SK-N-SH (cell line): Measurements from ENCODE around the gene CYBA.

Experiments used
- CHD2 ChIP-seq: fragments of 150-350 bp; IDR thresholded peaks from 2 replicates; pipeline ENCODE4 v1.6.1; 2018; ENCODE audit warnings: low read length; ENCODE audit not compliant: partially characterized antibody
- CTCF ChIP-seq: fragments of 200-600 bp; sonication (generic); IDR thresholded peaks from 2 replicates; pipeline ENCODE4 v1.6.1; 2017; ENCODE audit warnings: antibody characterized with exemption, mild to moderate bottlenecking, moderate library complexity
- EZH2phosphoT487 ChIP-seq: fragments of 200-600 bp; sonication (generic); IDR thresholded peaks from 2 replicates; pipeline ENCODE4 v1.6.1; 2017; ENCODE audit warnings: low read depth, mixed run types, mild to moderate bottlenecking, antibody characterized with exemption, moderate library complexity, borderline replicate concordance
- FOSL2 ChIP-seq: IDR thresholded peaks from 2 replicates; pipeline ENCODE4 v1.4.0; 2012; ENCODE audit warnings: low read depth, mild to moderate bottlenecking, moderate library complexity, borderline replicate concordance
- FOXM1 ChIP-seq: IDR thresholded peaks from 2 replicates; pipeline ENCODE4 v1.4.0; 2012; ENCODE audit warnings: low read depth, mild to moderate bottlenecking
- JUND ChIP-seq: IDR thresholded peaks from 2 replicates; pipeline ENCODE4 v1.4.0; 2012
- POLR2AphosphoS5 ChIP-seq: IDR thresholded peaks from 2 replicates; pipeline ENCODE4 v1.6.1; 2012; ENCODE audit warnings: low read depth, low read length
- REST ChIP-seq: IDR thresholded peaks from 2 replicates; pipeline ENCODE4 v1.6.1; 2012; ENCODE audit warnings: mild to moderate bottlenecking, low read depth, low read length, moderate library complexity
- RXRA ChIP-seq: IDR thresholded peaks from 2 replicates; pipeline ENCODE4 v1.4.0; 2012; ENCODE audit warnings: low read depth, mild to moderate bottlenecking, borderline replicate concordance
- SIN3A ChIP-seq: IDR thresholded peaks from 2 replicates; pipeline ENCODE4 v1.6.1; 2012; ENCODE audit warnings: low read depth, mild to moderate bottlenecking, low read length, moderate library complexity, borderline replicate concordance
- SMC3 ChIP-seq: IDR thresholded peaks from 2 replicates; pipeline ENCODE4 v1.6.1; 2012; ENCODE audit warnings: low read depth, low read length, improper control_type of control experiment
- TCF12 ChIP-seq: IDR thresholded peaks from 2 replicates; pipeline ENCODE4 v1.4.0; 2012
- USF2 ChIP-seq: fragments of 150-350 bp; IDR thresholded peaks from 2 replicates; pipeline ENCODE4 v1.6.1; 2017; ENCODE audit warnings: antibody characterized with exemption, low read length, low read depth, borderline replicate concordance
- YY1 ChIP-seq: IDR thresholded peaks from 2 replicates; pipeline ENCODE4 v1.4.0; 2012; ENCODE audit warnings: low read depth, mild to moderate bottlenecking

- no peak for TF ChIP-seq CHD2
- TF ChIP-seq RXRA = no peak
- TF ChIP-seq CTCF = peak; percentile 16; the same call in 1 of the 2 replicates
- no peak for TF ChIP-seq SIN3A
- TF ChIP-seq EZH2phosphoT487 = no peak
- TF ChIP-seq FOSL2 = no peak
- no peak for TF ChIP-seq FOXM1
- no peak for TF ChIP-seq REST
- no peak for TF ChIP-seq USF2
- TF ChIP-seq SMC3 = no peak
- TF ChIP-seq POLR2AphosphoS5 = no peak
- TF ChIP-seq TCF12 = no peak
- TF ChIP-seq YY1 = no peak
- TF ChIP-seq JUND = no peak
Measured at GRCh38 chr16:88633684-88634140, 17.1 kb downstream of the CYBA start.
